Tibial nerve (tissue), 4 donors: Measurements from ENCODE around the gene SNRNP200. TPM values are rescaled to one million over a fixed set of nuclear protein-coding genes. Genes with fewer than 3 reads are reported as not detected.

ENCODE experiments used
- DNase-seq, 2 donors: peaks; one replicate each; pipeline ENCODE4 v3.0.0-alpha.2; 2019; ENCODE audit warnings: low spot score in 2 of 2
- H3K27ac ChIP-seq, 4 donors: fragments of 200-600 bp; sonication (generic) in 3 of 4; one replicate each; pipeline ENCODE4 v1.5.1; 2017 to 2019; ENCODE audit warnings: mild to moderate bottlenecking in 1 of 4
- H3K27me3 ChIP-seq, 2 donors: fragments of 200-600 bp; sonication (generic) in 1 of 2; one replicate each; pipeline versions ENCODE4 v1.5.1 to v1.6.0; 2017 to 2019
- H3K36me3 ChIP-seq, 3 donors: fragments of 200-600 bp; sonication (generic); one replicate each; pipeline ENCODE4 v1.5.1; 2018 to 2019
- H3K4me1 ChIP-seq, 4 donors: fragments of 200-600 bp; sonication (generic) in 3 of 4; one replicate each; pipeline ENCODE4 v1.5.1; 2017 to 2019
- H3K4me3 ChIP-seq, 4 donors: fragments of 200-600 bp; sonication (generic) in 3 of 4; one replicate each; pipeline ENCODE4 v1.5.1; 2017 to 2019; ENCODE audit warnings: mild to moderate bottlenecking in 1 of 4, moderate library complexity in 1 of 4
- H3K9me3 ChIP-seq, 4 donors: fragments of 200-600 bp; sonication (generic) in 3 of 4; one replicate each; pipeline ENCODE4 v1.5.1; 2017 to 2019
- CTCF ChIP-seq, 5 experiments: fragments of 200-600 bp in 3 of 5; fragments of 450-650 bp in 2 of 5; sonication (generic) in 3 of 5; IDR thresholded peaks; one replicate each; pipeline ENCODE4 v1.5.1; 2016 to 2019; ENCODE audit warnings: antibody characterized with exemption in 5 of 5, mild to moderate bottlenecking in 3 of 5, moderate library complexity in 2 of 5
- EP300 ChIP-seq, 2 donors: sonication (generic); formaldehyde crosslinking; IDR thresholded peaks; one replicate each; pipeline ENCODE4 v1.6.1; 2017; ENCODE audit warnings: antibody characterized with exemption in 2 of 2, mild to moderate bottlenecking in 1 of 2
- POLR2A ChIP-seq, 2 donors: fragments of 450-650 bp; IDR thresholded peaks; one replicate each; pipeline ENCODE4 v1.6.1; 2017; ENCODE audit warnings: antibody characterized with exemption in 2 of 2, mild to moderate bottlenecking in 2 of 2, moderate library complexity in 2 of 2
- WGBS, 2 donors: methylation state at CpG; one replicate each; pipeline ENCODE4 v1.1.5; 2018; 5-methylcytosine and 5-hydroxymethylcytosine counted together
- total RNA-seq, 4 donors: library from RNA; depleted of rRNA; stranded (reverse); fragments of >200 nt; gene quantifications; one replicate each; pipeline ENCODE4 v1.1.0, GENCODE V29; 2016

SNRNP200 gene
- total RNA-seq = 100 to 1,000 TPM in 1 of 4 donors, 10 to 100 TPM in 3; 79.4 to 106 (median 90.1) TPM

- peaks cover 0 to 51% (median 15%) of the 10 kb centered on the region in 4 donors for H3K4me1 ChIP-seq
- peaks cover 0 to 38% (median 19%) of the 10 kb centered on the region in 3 donors for H3K36me3 ChIP-seq
- no peaks in the 10 kb centered on the region for H3K9me3 ChIP-seq
- TF ChIP-seq POLR2A (IDR thresholded peaks at IDR 0.05) (peak; percentile 70 to 83), EP300 (IDR thresholded peaks at IDR 0.05) (peak; percentile 90 to 96), CTCF (IDR thresholded peaks at IDR 0.05) (peak in 1 of 5 experiments; percentile 9)
- peak; percentile 67 to 78 for DNase-seq
- H3K27ac ChIP-seq = peak within 1 kb of the TSS; percentile 53 to 93 (median 85)
- peak within 1 kb of the TSS; percentile 89 to 96 (median 94) for H3K4me3 ChIP-seq
- WGBS, 2 donors = 1% methylated on average over 47 to 57 of the region's 61 CpGs
- no peaks in the 10 kb centered on the region for H3K27me3 ChIP-seq
These were observed at the start of gene SNRNP200 for GRCh38 chr2:96305091-96305978. SNRNP200 (minus strand) TSS chr2:96305546; CDS start chr2:96305437, 109 bp downstream.

- no peaks in the 10 kb centered on the region for H3K9me3 ChIP-seq
- DNase-seq = no peak
- no peak overlapping the region for H3K4me3 ChIP-seq
- no peaks in the 10 kb centered on the region for H3K27me3 ChIP-seq
- peaks cover 0 to 31% (median 0%) of the 10 kb centered on the region in 4 donors for H3K4me1 ChIP-seq
- H3K36me3 ChIP-seq = no peaks in the 10 kb centered on the region
- peak overlapping the region in 2 of 4 donors; percentile 52 to 57 for H3K27ac ChIP-seq
- no peak for TF ChIP-seq EP300 (IDR thresholded peaks at IDR 0.05)
- no peak for TF ChIP-seq POLR2A (IDR thresholded peaks at IDR 0.05)
- no peak for TF ChIP-seq CTCF (IDR thresholded peaks at IDR 0.05)
- WGBS, 2 donors = 91 to 92% methylated on average over 4 of the region's 4 CpGs
These were observed 49.1 kb upstream of the SNRNP200 start for GRCh38 chr2:96354492-96354891.

GRCh38 chr2:96353606-96354101 is 48.3 kb upstream of the SNRNP200 start:
- 44 to 45% methylated on average over 4 of the region's 4 CpGs for WGBS, 2 donors
- H3K27ac ChIP-seq = peak overlapping the region in 2 of 4 donors; percentile 57 to 58
- peaks cover 0 to 31% (median 0%) of the 10 kb centered on the region in 4 donors for H3K4me1 ChIP-seq
- H3K27me3 ChIP-seq = no peaks in the 10 kb centered on the region
- DNase-seq = no peak
- TF ChIP-seq POLR2A (IDR thresholded peaks at IDR 0.05) (no peak), CTCF (IDR thresholded peaks at IDR 0.05) (no peak), EP300 (IDR thresholded peaks at IDR 0.05) (peak in 1 of 2 donors; percentile 37)
- H3K4me3 ChIP-seq = no peak overlapping the region
- H3K9me3 ChIP-seq = no peaks in the 10 kb centered on the region
- no peaks in the 10 kb centered on the region for H3K36me3 ChIP-seq

- H3K4me1 ChIP-seq = peaks cover 0 to 31% (median 0%) of the 10 kb centered on the region in 4 donors
- H3K27me3 ChIP-seq = no peaks in the 10 kb centered on the region
- no peak for DNase-seq
- TF ChIP-seq CTCF (IDR thresholded peaks at IDR 0.05) (no peak), POLR2A (IDR thresholded peaks at IDR 0.05) (no peak), EP300 (IDR thresholded peaks at IDR 0.05) (no peak)
- WGBS, 2 donors = 53 to 54% methylated on average over 9 of the region's 9 CpGs
- no peaks in the 10 kb centered on the region for H3K9me3 ChIP-seq
- no peak overlapping the region for H3K4me3 ChIP-seq
- H3K27ac ChIP-seq = peak overlapping the region in 1 of 4 donors; percentile 58
- no peaks in the 10 kb centered on the region for H3K36me3 ChIP-seq
These were observed 47.8 kb upstream of the SNRNP200 start for GRCh38 chr2:96353032-96353561.
